GM12891 (cell line): ENCODE measurements around the gene EPB41L1.

ENCODE experiments used
- DNase-seq: peaks from one replicate; pipeline ENCODE4 v3.0.0; 2011; ENCODE audit warnings: low spot score; ENCODE audit not compliant: insufficient read length
- FAIRE-seq: peaks from 2 replicates; lab custom pipeline; 2011; peaks lifted over from hg19 to GRCh38; lab: Jason Lieb, UNC
- PAX5 ChIP-seq: IDR thresholded peaks from 2 replicates; pipeline ENCODE4 v1.6.1; 2011; ENCODE audit warnings: low read length, moderate library complexity, mild to moderate bottlenecking; ENCODE audit not compliant: insufficient read depth, severe bottlenecking
- POLR2A ChIP-seq: IDR thresholded peaks from 2 replicates; pipeline ENCODE4 v1.6.1; 2011; ENCODE audit warnings: low read depth, low read length, control low read depth
- POLR2AphosphoS5 ChIP-seq: IDR thresholded peaks from 2 replicates; pipeline ENCODE4 v1.6.1; 2011; ENCODE audit warnings: low read depth, low read length, control low read depth
- POU2F2 ChIP-seq: IDR thresholded peaks from 2 replicates; pipeline ENCODE4 v1.6.1; 2011; ENCODE audit warnings: low read depth, mild to moderate bottlenecking, control low read depth, low read length, moderate library complexity
- SPI1 ChIP-seq: IDR thresholded peaks from 2 replicates; pipeline ENCODE4 v1.6.1; 2011; ENCODE audit warnings: low read depth, low read length, control low read depth
- TAF1 ChIP-seq: IDR thresholded peaks from 2 replicates; pipeline ENCODE4 v1.6.1; 2011; ENCODE audit warnings: low read depth, low read length, control low read depth

The EPB41L1 gene

DNA sequence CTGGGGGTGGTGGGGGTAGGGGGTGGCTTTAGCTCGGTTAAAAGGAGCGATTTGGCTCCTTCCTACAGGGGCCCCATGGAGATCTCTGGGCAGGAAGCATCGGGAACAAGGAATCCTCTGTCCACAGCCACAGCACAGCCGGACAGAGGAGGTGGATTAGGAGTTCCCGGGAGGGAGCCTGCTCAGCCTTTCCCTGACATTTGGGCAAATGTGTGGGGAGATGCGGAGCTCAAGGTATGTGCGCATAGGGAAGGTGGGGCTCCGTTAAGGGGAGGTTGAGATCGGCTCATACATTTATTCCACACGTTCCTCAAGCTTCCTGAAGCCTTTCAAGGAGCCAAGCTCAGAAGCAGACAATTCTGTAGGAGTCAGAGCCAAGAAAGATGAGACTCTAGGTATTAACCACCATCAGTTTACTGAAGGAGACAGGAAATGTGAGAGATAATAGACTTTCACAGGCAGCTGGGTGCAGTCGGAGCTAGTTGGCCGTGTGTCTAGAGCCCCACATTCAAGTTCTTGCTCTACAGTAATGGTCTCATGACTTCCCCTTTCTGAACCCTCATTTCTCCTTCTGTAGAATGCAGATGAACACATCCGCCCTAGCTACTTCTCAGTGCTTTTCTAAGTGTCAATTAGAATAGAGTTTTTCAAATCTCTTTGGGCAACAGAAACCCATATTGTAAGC, 40.8 kb upstream of the EPB41L1 start:
- no peak for FAIRE-seq
- DNase-seq = peak; percentile 43

DNA sequence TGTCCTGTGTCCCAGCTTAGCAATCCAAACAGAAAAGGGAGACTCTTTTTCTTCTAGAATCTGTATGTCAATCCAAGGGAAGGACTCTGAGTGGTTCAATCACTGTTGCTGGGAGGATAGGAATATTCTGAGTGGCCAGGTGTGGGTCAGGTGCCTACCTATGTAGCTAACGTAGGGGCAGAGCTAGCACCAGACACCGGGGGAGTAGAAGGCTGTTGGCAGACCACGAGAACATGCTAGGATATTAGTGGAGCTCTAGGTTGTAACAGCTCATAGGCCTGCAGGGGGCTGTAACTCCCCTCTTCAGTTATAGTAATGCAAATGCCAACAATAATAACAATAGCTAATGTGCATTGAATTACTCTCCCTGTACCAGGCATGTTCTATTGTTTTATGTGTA, 39.8 kb upstream of the EPB41L1 start:
- FAIRE-seq (no peak), DNase-seq (no peak)
- TF ChIP-seq POU2F2 (no peak), PAX5 (no peak), POLR2AphosphoS5 (no peak), SPI1 (no peak), TAF1 (no peak)

More for the DNA sequence above, 40.8 kb upstream of the EPB41L1 start:
- TF ChIP-seq PAX5 (no peak), SPI1 (peak; percentile 91), POU2F2 (no peak)

GRCh38 chr20:36115925-36116324, 38.6 kb upstream of the EPB41L1 start:
- FAIRE-seq (no peak), DNase-seq (no peak)
- no peak for TF ChIP-seq POLR2AphosphoS5

- no peak for FAIRE-seq
- no peak for DNase-seq
Measured at GRCh38 chr20:36116807-36117441, 37.6 kb upstream of the EPB41L1 start.

GRCh38 chr20:36117638-36118037, 36.9 kb upstream of the EPB41L1 start:
- TF ChIP-seq POU2F2 (no peak), PAX5 (no peak), SPI1 (no peak), POLR2A (no peak), POLR2AphosphoS5 (no peak), TAF1 (no peak)

More at GRCh38 chr20:36116807-36117441, 37.6 kb upstream of the EPB41L1 start:
- TF ChIP-seq POLR2AphosphoS5 = no peak

DNA sequence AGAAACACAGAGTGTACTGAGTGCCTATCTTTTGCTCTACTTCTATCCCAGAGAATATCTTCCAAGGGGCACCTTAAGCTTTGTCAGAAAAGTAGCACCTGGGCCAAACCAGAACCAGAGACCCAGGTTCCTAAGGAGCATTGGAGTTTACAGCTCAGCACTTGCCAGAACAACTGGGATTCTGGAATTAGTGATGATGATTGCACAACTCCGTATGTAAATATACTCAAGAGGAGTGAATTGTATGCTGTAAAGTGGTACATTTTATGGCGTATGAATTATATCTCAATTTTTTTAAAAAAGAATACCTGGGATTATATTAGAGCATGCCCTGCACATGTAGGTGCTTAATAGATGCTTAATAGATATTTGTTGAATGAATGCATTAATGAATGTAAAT, 36.2 kb upstream of the EPB41L1 start:
- no peak for FAIRE-seq
- no peak for TF ChIP-seq PAX5
- no peak for TF ChIP-seq POLR2AphosphoS5
- no peak for TF ChIP-seq SPI1
- no peak for TF ChIP-seq POLR2A
- no peak for TF ChIP-seq POU2F2
- no peak for TF ChIP-seq TAF1
- DNase-seq = no peak

More at GRCh38 chr20:36117638-36118037, 36.9 kb upstream of the EPB41L1 start:
- DNase-seq (no peak), FAIRE-seq (no peak)

- no peak for DNase-seq
- FAIRE-seq = no peak
- no peak for TF ChIP-seq SPI1
- TF ChIP-seq POLR2AphosphoS5 = no peak
- no peak for TF ChIP-seq POLR2A
Measured at GRCh38 chr20:36119537-36119936, 35.0 kb upstream of the EPB41L1 start.

GRCh38 chr20:36120241-36120640, 34.3 kb upstream of the EPB41L1 start:
- TF ChIP-seq POLR2A = no peak
- TF ChIP-seq SPI1 = no peak

DNA sequence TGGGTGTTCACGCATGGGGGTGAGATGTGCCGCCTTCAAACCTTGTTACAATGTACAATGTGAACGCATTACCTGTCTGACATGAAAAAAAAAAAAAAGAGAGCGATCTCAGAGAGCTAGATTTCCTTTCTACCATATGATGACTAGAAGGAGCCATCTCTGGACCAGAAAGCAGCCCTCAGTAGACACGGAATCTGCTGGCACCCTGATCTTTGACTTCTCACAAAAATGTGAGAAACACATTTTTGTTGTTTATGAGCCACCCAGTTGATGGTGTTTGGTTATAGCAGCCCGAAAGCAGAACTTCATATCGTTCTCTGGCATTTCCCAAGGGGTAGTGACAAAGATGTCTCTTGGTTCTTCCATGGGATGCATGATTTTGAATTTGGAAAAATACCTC, 33.5 kb upstream of the EPB41L1 start:
- DNase-seq (no peak), FAIRE-seq (no peak)
- TF ChIP-seq TAF1 (no peak), POLR2AphosphoS5 (no peak), POLR2A (no peak), SPI1 (no peak), PAX5 (no peak), POU2F2 (no peak)

More at GRCh38 chr20:36120241-36120640, 34.3 kb upstream of the EPB41L1 start:
- no peak for DNase-seq
- FAIRE-seq = no peak

GRCh38 chr20:36121981-36122930, 32.3 kb upstream of the EPB41L1 start:
- TF ChIP-seq POU2F2 (no peak), SPI1 (no peak), PAX5 (no peak), TAF1 (no peak), POLR2AphosphoS5 (no peak), POLR2A (no peak)
- DNase-seq = no peak
- FAIRE-seq = no peak
